ENCODE results near the gene ACP2. TPM values are rescaled to one million over a fixed set of nuclear protein-coding genes. Genes with fewer than 3 reads are reported as not detected.

The ACP2 gene
- total and polyA plus RNA-seq, 12 donors: 39.8 to 127 (median 73.6) TPM

DNA sequence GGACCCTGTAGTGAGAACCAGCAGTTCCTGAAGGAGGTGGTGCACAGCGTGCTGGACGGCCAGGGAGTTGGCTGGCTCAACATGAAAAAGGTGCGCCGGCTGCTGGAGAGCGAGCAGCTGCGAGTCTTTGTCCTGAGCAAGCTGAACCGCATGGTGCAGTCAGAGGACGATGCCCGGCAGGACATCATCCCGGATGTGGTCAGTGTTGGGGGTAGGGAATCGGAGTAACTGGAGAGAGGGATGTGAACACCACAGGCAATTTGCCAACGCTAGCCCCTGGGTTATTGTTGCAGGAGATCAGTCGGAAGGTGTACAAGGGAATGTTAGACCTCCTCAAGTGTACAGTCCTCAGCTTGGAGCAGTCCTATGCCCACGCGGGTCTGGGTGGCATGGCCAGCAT, 41.2 kb upstream of the ACP2 start:
- intact Hi-C loops (cut with DNase I): no loop called here
- 91 to 96% (median 94%) methylated on average over 15 of the region's 15 CpGs for WGBS, 4 donors

DNA sequence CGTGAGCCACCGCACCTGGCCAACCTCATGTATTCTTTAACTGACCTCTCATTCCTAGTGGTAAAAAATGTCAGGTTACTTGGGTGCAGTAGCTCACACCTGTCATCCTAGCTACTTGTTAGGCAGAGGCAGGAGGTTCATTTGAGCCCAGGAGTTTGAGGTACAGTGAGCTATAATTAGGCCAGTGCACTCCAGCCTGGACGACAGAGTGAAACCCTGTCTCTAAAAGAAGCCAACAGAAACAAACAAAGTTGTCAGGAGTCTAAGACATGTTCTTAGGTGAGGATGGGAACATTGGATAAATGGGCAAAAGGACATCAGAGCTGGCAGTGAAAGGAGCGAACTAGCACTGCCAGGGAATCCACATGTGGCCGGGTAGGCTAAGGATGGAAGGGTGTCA, 39.5 kb upstream of the ACP2 start:
- WGBS, 4 donors: 79 to 91% (median 90%) methylated on average over 5 of the region's 5 CpGs
- no peak for TF ChIP-seq POLR2A (IDR thresholded peaks at IDR 0.05)
- TF ChIP-seq, protein P1, sequence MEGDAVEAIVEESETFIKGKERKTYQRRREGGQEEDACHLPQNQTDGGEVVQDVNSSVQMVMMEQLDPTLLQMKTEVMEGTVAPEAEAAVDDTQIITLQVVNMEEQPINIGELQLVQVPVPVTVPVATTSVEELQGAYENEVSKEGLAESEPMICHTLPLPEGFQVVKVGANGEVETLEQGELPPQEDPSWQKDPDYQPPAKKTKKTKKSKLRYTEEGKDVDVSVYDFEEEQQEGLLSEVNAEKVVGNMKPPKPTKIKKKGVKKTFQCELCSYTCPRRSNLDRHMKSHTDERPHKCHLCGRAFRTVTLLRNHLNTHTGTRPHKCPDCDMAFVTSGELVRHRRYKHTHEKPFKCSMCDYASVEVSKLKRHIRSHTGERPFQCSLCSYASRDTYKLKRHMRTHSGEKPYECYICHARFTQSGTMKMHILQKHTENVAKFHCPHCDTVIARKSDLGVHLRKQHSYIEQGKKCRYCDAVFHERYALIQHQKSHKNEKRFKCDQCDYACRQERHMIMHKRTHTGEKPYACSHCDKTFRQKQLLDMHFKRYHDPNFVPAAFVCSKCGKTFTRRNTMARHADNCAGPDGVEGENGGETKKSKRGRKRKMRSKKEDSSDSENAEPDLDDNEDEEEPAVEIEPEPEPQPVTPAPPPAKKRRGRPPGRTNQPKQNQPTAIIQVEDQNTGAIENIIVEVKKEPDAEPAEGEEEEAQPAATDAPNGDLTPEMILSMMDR (IDR thresholded peaks at IDR 0.05): no peak

More for the DNA sequence above, 41.2 kb upstream of the ACP2 start:
- Histone ChIP-seq H3K4me1 (replicated peaks in 1 of 2) (no peaks in the 10 kb centered on the region), H3K4me3 (no peak overlapping the region), H3K27me3 (no peaks in the 10 kb centered on the region), H3K27ac (no peak overlapping the region), H3K9me3 (replicated peaks in 1 of 3) (no peaks in the 10 kb centered on the region), H3K36me3 (replicated peaks in 1 of 2) (peaks cover 0 to 99% of the 10 kb centered on the region in 2 donors)
- DNase-seq: peak in 1 of 7 donors; percentile 41
- no peak for TF ChIP-seq POLR2A (IDR thresholded peaks at IDR 0.05)
- TF ChIP-seq, protein P1 (IDR thresholded peaks at IDR 0.05): no peak

DNA sequence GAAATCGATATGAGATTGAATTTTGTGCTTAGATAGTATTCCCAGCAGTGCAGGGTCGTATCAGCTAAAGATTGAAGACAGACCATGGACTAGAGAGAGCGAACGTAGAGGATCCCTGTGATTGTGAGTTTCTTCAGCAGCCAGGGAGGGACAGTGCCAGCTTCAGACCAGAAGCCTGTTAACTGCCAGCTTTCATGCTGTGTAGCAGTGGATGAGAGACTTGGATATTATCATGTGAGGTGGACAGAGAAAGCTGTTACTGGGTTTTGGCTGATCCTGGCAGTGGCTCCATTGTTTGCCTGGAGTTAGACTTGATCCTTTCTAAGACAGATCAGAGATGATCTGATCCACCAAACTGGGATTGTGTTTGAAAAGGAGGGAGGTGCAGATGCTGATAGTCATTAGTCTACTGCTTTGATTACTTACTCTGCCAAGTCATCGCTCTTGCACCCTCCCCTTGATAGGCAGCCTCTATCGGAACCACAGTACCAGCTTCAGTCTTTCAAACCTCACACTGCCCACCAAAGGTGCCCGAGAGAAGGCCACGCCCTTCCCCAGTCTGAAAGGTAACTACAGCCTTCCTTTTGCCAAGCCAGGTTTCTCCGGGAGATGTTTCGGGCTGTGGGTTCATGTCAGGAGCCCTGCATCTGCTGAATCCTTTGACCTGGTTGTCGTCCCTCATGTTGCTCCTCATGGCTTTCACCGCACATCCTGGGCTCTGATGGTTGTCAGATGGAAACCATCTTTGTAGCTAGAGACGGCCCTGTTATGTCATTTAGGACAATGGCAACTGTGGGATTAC, 37.6 kb upstream of the ACP2 start:
- Histone ChIP-seq H3K27ac (no peak overlapping the region), H3K9me3 (replicated peaks in 1 of 3) (no peaks in the 10 kb centered on the region), H3K4me3 (no peak overlapping the region), H3K27me3 (no peaks in the 10 kb centered on the region), H3K36me3 (replicated peaks in 1 of 2) (peaks cover 0 to 100% of the 10 kb centered on the region in 2 donors), H3K4me1 (replicated peaks in 1 of 2) (no peaks in the 10 kb centered on the region)
- intact Hi-C loops (cut with DNase I): no loop called here
- 92 to 96% (median 95%) methylated on average over 13 of the region's 13 CpGs for WGBS, 4 donors
- peak in 1 of 7 donors; percentile 16 for DNase-seq
- TF ChIP-seq POLR2A (IDR thresholded peaks at IDR 0.05): no peak

More for the DNA sequence above, 39.5 kb upstream of the ACP2 start:
- Histone ChIP-seq H3K9me3 (replicated peaks in 1 of 3) (no peaks in the 10 kb centered on the region), H3K36me3 (replicated peaks in 1 of 2) (peaks cover 0 to 100% of the 10 kb centered on the region in 2 donors), H3K27ac (no peak overlapping the region), H3K4me1 (replicated peaks in 1 of 2) (no peaks in the 10 kb centered on the region), H3K27me3 (no peaks in the 10 kb centered on the region), H3K4me3 (no peak overlapping the region)
- peak in 1 of 7 donors; percentile 6 for DNase-seq
- intact Hi-C loops (cut with DNase I): no loop called here

DNA sequence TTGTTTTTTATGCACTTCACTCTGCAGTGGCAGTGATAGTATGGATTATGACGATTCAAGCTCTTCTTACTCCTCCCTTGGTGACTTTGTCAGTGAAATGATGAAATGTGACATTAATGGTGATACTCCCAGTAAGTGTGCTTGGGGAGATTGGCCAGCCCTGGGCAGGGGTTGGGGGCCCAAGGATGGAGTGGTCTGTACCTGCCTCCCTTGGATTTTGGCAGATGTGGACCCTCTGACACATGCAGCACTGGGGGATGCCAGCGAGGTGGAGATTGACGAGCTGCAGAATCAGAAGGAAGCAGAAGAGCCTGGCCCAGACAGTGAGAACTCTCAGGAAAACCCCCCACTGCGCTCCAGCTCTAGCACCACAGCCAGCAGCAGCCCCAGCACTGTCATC, 35.5 kb upstream of the ACP2 start:
- H3K4me1 ChIP-seq (replicated peaks in 1 of 2): no peaks in the 10 kb centered on the region
- H3K4me3 ChIP-seq: no peak overlapping the region
- H3K27ac ChIP-seq: no peak overlapping the region
- peaks cover 0 to 100% of the 10 kb centered on the region in 2 donors for H3K36me3 ChIP-seq (replicated peaks in 1 of 2)
- intact Hi-C loops (cut with DNase I): no loop called here
- peak in 1 of 7 donors; percentile 14 for DNase-seq
- TF ChIP-seq, protein P1 (IDR thresholded peaks at IDR 0.05): no peak
- 89 to 98% (median 93%) methylated on average over 4 of the region's 4 CpGs for WGBS, 4 donors
- no peaks in the 10 kb centered on the region for H3K9me3 ChIP-seq (replicated peaks in 1 of 3)
- H3K27me3 ChIP-seq: no peaks in the 10 kb centered on the region

Measured in adrenal gland (tissue), 12 donors.